Glomerular endothelial cell (primary cell): ENCODE measurements around the gene RALGAPB. TPM values are rescaled to one million over a fixed set of nuclear protein-coding genes. Genes with fewer than 3 reads are reported as not detected.
"Not testable (repeated sequence)": the region's sequence is repeated elsewhere in the genome, so short reads cannot be mapped to it uniquely, and the experiment has no call there.

Experiments used
- DNase-seq: peaks from one replicate; pipeline ENCODE4 v3.0.0-alpha.2; 2011; ENCODE audit warnings: low read depth, low spot score; ENCODE audit errors: extremely low read depth
- total RNA-seq: library from RNA; depleted of rRNA; stranded (reverse); fragments of >200 nt; gene quantifications from 2 replicates; pipeline ENCODE4 v1.2.3, GENCODE V29; 2015

The RALGAPB gene
- total RNA-seq = 39.3 and 47.2 TPM in 2 replicates

- DNase-seq = peak; percentile 92
Observed at GRCh38 chr20:38472513-38473366, at the start of gene RALGAPB. Gene RALGAPB, plus strand, starts transcription at chr20:38472843. Its CDS starts 15,590 bp downstream, at chr20:38488433.

GRCh38 chr20:38423541-38423940 lies 49.1 kb upstream of the RALGAPB start:
- no peak for DNase-seq

- DNase-seq = no peak
Observed at GRCh38 chr20:38424401-38424800, 48.2 kb upstream of the RALGAPB start.

GRCh38 chr20:38426006-38426897 lies 46.4 kb upstream of the RALGAPB start:
- DNase-seq = no peak

- DNase-seq = no peak
Observed at GRCh38 chr20:38427655-38428023, 45.0 kb upstream of the RALGAPB start.

- no peak for DNase-seq
Observed at GRCh38 chr20:38428800-38429199, 43.8 kb upstream of the RALGAPB start.

GRCh38 chr20:38429301-38429700 lies 43.3 kb upstream of the RALGAPB start:
- DNase-seq = no peak

- DNase-seq = no peak
Observed at GRCh38 chr20:38430679-38431325, 41.8 kb upstream of the RALGAPB start.

GRCh38 chr20:38432292-38432691 lies 40.4 kb upstream of the RALGAPB start:
- DNase-seq = no peak

- not testable (repeated sequence) for DNase-seq
Observed at GRCh38 chr20:38432870-38433269, 39.8 kb upstream of the RALGAPB start.

GRCh38 chr20:38433304-38433972 lies 39.2 kb upstream of the RALGAPB start:
- DNase-seq = no peak

- DNase-seq = no peak
Observed at GRCh38 chr20:38434301-38434741, 38.3 kb upstream of the RALGAPB start.

- DNase-seq = peak; percentile 50
Observed at GRCh38 chr20:38434770-38435554, 37.7 kb upstream of the RALGAPB start, which contains the start of gene SNHG17. Gene SNHG17, minus strand, starts transcription at chr20:38435328.

- no peak for DNase-seq
Observed at GRCh38 chr20:38435555-38435939, 37.1 kb upstream of the RALGAPB start.

- DNase-seq = no peak
Observed at GRCh38 chr20:38437796-38438195, 34.8 kb upstream of the RALGAPB start.

- not testable (repeated sequence) for DNase-seq
Observed at GRCh38 chr20:38441110-38441509, 31.5 kb upstream of the RALGAPB start.

GRCh38 chr20:38441916-38442315 lies 30.7 kb upstream of the RALGAPB start:
- DNase-seq = no peak

GRCh38 chr20:38445381-38445796 lies 27.3 kb upstream of the RALGAPB start:
- DNase-seq = no peak

GRCh38 chr20:38445901-38446425 lies 26.7 kb upstream of the RALGAPB start:
- DNase-seq = no peak
